ENCODE data around the gene SHCBP1. TPM values are rescaled to one million over a fixed set of nuclear protein-coding genes. Genes with fewer than 3 reads are reported as not detected.

SHCBP1 gene
- polyA plus RNA-seq, 1 experiment = 12.3 TPM

GRCh38 chr16:46621934-46622676, 926 bp upstream of the SHCBP1 start:
- Histone ChIP-seq H3K27ac (ENCODE audit: low read depth, low read length) (peak overlapping the region; percentile 21), H3K27me3 (ENCODE audit: control insufficient read depth, insufficient read depth, low read length) (no peaks in the 10 kb centered on the region), H3K4me3 (ENCODE audit: low read depth, low read length) (no peak overlapping the region), H3K9me3 (ENCODE audit: control insufficient read depth, insufficient read depth, low read length) (no peaks in the 10 kb centered on the region)
- no peak for TF ChIP-seq CTCF (IDR thresholded peaks at IDR 0.05; ENCODE audit: low read depth, low read length)
- POLR2A ChIA-PET = no interaction called here
- no peak for DNase-seq (ENCODE audit: low read depth, low spot score)
- CTCF ChIA-PET = interaction anchor here (0.7 to 1.4 kb wide), 3 partner anchors 52 to 179 kb away, joined by 3 to 5 read pairs (median 4); partner anchors contain the start of gene ORC6

DNA sequence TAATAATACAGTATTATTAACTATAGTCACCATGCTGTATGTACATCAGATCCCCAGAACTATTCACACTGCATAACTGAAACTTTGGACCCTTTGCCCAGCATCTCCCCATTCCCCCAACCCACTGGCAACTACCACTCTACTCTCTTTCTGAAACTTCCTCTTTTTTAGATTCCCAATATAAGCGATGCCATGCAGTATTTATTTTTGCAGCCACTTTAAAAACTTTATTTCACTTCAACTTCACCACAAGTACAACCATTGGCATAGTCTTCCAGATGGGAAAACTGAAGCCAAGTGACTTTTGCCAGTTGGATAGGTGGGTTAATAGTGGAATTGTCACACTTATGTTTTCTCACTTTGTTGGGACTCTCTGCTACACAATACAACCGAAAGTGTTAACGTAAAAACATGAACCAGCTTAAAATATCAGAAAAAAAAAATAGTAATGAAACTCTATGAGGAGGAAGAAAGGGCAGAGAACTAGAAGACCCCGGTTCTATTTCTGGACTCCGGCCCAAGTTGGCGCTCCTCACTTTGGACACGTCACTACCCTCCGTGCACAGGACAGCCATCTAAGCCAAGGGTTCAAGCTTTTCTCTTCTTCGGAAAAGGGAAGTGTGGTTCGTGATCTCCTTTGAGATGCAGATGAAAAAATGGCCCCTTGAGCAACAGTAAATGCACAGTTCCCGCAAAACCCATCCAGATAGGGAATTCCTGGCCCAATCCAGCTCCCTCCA, 743 bp downstream of the SHCBP1 start:
- DNase-seq (ENCODE audit: low read depth, low spot score) = no peak
- peak overlapping the region; percentile 11 for H3K27ac ChIP-seq (ENCODE audit: low read depth, low read length)
- no peaks in the 10 kb centered on the region for H3K9me3 ChIP-seq (ENCODE audit: control insufficient read depth, insufficient read depth, low read length)
- peak overlapping the region; percentile 82 for H3K4me3 ChIP-seq (ENCODE audit: low read depth, low read length)
- H3K27me3 ChIP-seq (ENCODE audit: control insufficient read depth, insufficient read depth, low read length) = no peaks in the 10 kb centered on the region
- POLR2A ChIA-PET = no interaction called here
- CTCF ChIA-PET = interaction anchor here (0.5 to 1.3 kb wide), 3 partner anchors 9 to 188 kb away, joined by 6 to 8 read pairs (median 8); no protein-coding TSS in a partner anchor
- TF ChIP-seq CTCF (IDR thresholded peaks at IDR 0.05; ENCODE audit: low read depth, low read length) = no peak

DNA sequence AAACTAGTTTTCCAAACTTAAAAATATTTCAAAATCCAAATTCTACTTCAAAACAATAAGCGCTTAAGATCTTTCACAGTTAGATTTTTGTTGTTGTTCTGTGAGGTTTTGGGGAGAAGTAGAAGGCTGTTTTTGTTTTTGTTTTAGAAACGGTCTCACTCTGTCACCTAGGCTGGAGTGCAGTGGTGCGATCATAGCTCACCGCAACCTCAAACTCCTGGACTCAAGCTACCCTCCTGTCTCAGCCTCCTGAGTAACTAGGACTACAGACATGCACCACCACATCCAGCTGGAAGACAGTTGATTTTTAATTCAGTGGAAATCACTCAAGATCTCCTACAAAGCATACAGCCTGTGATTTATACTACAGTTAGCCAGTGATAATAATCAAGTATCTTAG, 2.7 kb downstream of the SHCBP1 start:
- no peak for DNase-seq (ENCODE audit: low read depth, low spot score)
- H3K9me3 ChIP-seq (ENCODE audit: control insufficient read depth, insufficient read depth, low read length) = no peaks in the 10 kb centered on the region
- H3K4me3 ChIP-seq (ENCODE audit: low read depth, low read length) = no peak overlapping the region
- CTCF ChIA-PET = interaction anchor here (1.0 to 3.6 kb wide), 3 partner anchors 11 to 65 kb away, joined by 3 to 21 read pairs (median 7); no protein-coding TSS in a partner anchor
- no peak overlapping the region for H3K27ac ChIP-seq (ENCODE audit: low read depth, low read length)
- H3K27me3 ChIP-seq (ENCODE audit: control insufficient read depth, insufficient read depth, low read length) = no peaks in the 10 kb centered on the region
- POLR2A ChIA-PET = no interaction called here
- TF ChIP-seq CTCF (IDR thresholded peaks at IDR 0.05; ENCODE audit: low read depth, low read length) = no peak

DNA sequence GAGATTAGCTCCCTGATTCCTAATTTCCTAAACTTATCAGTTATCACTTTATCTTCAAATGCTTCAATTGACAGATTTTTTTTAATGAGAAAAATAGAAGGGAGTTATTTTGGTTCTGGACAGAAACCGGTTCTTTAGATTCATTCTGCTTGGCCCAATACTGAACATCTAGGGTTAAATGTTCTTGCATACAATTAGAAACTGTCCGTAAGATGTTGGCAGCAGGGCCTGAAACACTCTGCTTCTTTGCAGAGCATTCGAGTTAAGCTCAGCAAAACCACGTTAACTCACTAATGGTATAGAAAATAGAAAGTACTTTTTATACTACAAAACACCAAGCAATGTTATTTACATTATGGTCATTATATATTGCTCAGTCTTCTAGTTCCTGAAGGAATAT, 7.2 kb downstream of the SHCBP1 start:
- no peak for DNase-seq (ENCODE audit: low read depth, low spot score)
- no peak overlapping the region for H3K27ac ChIP-seq (ENCODE audit: low read depth, low read length)
- no peaks in the 10 kb centered on the region for H3K27me3 ChIP-seq (ENCODE audit: control insufficient read depth, insufficient read depth, low read length)
- TF ChIP-seq CTCF (IDR thresholded peaks at IDR 0.05; ENCODE audit: low read depth, low read length) = no peak
- no peaks in the 10 kb centered on the region for H3K9me3 ChIP-seq (ENCODE audit: control insufficient read depth, insufficient read depth, low read length)
- POLR2A ChIA-PET = no interaction called here
- CTCF ChIA-PET = interaction anchor here (1.0 to 2.1 kb wide), 3 partner anchors 15 to 60 kb away, joined by 3 to 17 read pairs (median 3); no protein-coding TSS in a partner anchor
- no peak overlapping the region for H3K4me3 ChIP-seq (ENCODE audit: low read depth, low read length)

- no peaks in the 10 kb centered on the region for H3K27me3 ChIP-seq (ENCODE audit: control insufficient read depth, insufficient read depth, low read length)
- no peak for TF ChIP-seq CTCF (IDR thresholded peaks at IDR 0.05; ENCODE audit: low read depth, low read length)
- no peak overlapping the region for H3K4me3 ChIP-seq (ENCODE audit: low read depth, low read length)
- ChIA-PET POLR2A (no interaction called here), CTCF (interaction anchor here (1.0 to 2.1 kb wide), 2 partner anchors 16 to 58 kb away, joined by 3 to 17 read pairs; no protein-coding TSS in a partner anchor)
- no peak for DNase-seq (ENCODE audit: low read depth, low spot score)
- H3K9me3 ChIP-seq (ENCODE audit: control insufficient read depth, insufficient read depth, low read length) = no peaks in the 10 kb centered on the region
- peak overlapping the region; percentile 21 for H3K27ac ChIP-seq (ENCODE audit: low read depth, low read length)
Observed at GRCh38 chr16:46613352-46613751, 7.8 kb downstream of the SHCBP1 start.

Measured in AG04450 (cell line).